DND-41 (cell line): ENCODE measurements around the gene CHMP5.

ENCODE experiments used
- CTCF ChIP-seq: IDR thresholded peaks from 2 replicates; pipeline ENCODE4 v1.5.1; 2012; ENCODE audit warnings: borderline replicate concordance, low read length, moderate library complexity, mild to moderate bottlenecking; ENCODE audit not compliant: poor library complexity, severe bottlenecking; ENCODE audit errors: extremely low read depth
- EZH2 ChIP-seq: IDR thresholded peaks from 3 replicates; pipeline ENCODE4 v1.6.1; 2012; ENCODE audit warnings: borderline replicate concordance, low read depth, mild to moderate bottlenecking, moderate library complexity, low read length, inconsistent platforms; ENCODE audit not compliant: severe bottlenecking

GRCh38 chr9:33248606-33249005, 16.2 kb upstream of the CHMP5 start:
- TF ChIP-seq CTCF (no peak), EZH2 (no peak)
